Measurements from ENCODE around the gene SLC44A5.
"Not testable (repeated sequence)": the region's sequence is repeated elsewhere in the genome, so short reads cannot be mapped to it uniquely, and the experiment has no call there.

SLC44A5 gene

DNA sequence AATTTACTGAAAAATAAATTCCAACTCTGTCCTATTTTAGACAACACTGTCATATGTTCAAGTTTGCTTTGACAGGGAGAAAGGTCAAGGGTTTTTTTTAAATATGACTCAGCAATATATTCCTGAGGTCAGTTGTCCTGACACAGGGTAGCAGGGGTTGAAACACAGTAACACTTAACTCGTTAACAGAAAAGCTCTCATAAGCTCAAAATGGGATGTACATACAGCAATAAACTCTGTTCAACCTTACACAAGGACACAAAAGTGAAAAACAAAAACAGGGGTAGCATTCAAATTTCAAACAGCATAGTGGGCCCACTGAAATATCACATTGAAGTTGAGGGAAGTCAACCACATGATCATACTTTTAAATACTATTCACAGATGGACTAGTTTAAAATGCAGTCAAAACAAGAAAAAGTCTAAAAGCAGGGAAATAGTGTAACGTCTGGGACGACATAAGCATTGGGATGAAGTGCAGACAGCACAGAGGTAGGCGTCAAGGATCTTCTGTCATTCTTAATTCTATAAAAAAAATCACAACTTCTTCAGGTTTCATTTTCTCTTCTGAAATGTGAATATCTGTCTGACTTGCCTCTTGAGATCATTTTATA lies 89.9 kb downstream of the SLC44A5 start:
- Mint-ChIP-seq H3K36me3 (ENCODE audit: low read depth) (no peaks in the 10 kb centered on the region), H3K27me3 (ENCODE audit: low read depth) (no peaks in the 10 kb centered on the region), H3K4me1 (ENCODE audit: low read depth) (no peaks in the 10 kb centered on the region), H3K4me3 (no peak overlapping the region), H3K9me3 (no peaks in the 10 kb centered on the region), H3K27ac (no peak overlapping the region)

- Mint-ChIP-seq H3K4me3 (no peak overlapping the region), H3K27ac (no peak overlapping the region), H3K4me1 (ENCODE audit: low read depth) (no peaks in the 10 kb centered on the region), H3K27me3 (ENCODE audit: low read depth) (no peaks in the 10 kb centered on the region), H3K9me3 (no peaks in the 10 kb centered on the region), H3K36me3 (ENCODE audit: low read depth) (no peaks in the 10 kb centered on the region)
These were observed 91.1 kb downstream of the SLC44A5 start for GRCh38 chr1:75519651-75520427.

DNA sequence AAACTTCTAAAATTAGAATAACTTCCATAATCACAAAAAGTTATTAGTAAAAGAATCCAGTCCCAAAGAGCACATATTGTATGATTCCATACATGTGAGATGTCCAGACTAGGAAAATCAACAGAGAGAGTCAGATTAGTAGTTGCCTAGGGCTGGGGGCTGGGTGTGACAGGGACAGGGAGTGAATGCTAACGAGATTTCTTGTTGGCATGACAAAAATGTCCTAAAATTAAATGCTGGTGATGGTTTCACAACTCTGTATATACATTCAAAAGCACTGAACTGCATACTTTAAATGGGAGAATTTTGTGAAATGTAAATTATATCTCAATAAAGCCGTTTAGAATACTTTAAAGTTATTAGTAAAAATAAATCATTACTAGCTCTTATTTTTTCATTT lies 92.2 kb downstream of the SLC44A5 start:
- H3K36me3 Mint-ChIP-seq (ENCODE audit: low read depth) = no peaks in the 10 kb centered on the region
- H3K27ac Mint-ChIP-seq = no peak overlapping the region
- no peaks in the 10 kb centered on the region for H3K4me1 Mint-ChIP-seq (ENCODE audit: low read depth)
- H3K27me3 Mint-ChIP-seq (ENCODE audit: low read depth) = no peaks in the 10 kb centered on the region
- no peaks in the 10 kb centered on the region for H3K9me3 Mint-ChIP-seq
- H3K4me3 Mint-ChIP-seq = no peak overlapping the region

- Mint-ChIP-seq H3K36me3 (ENCODE audit: low read depth) (no peaks in the 10 kb centered on the region), H3K4me1 (ENCODE audit: low read depth) (no peaks in the 10 kb centered on the region), H3K27me3 (ENCODE audit: low read depth) (no peaks in the 10 kb centered on the region), H3K27ac (no peak overlapping the region), H3K9me3 (no peaks in the 10 kb centered on the region), H3K4me3 (no peak overlapping the region)
These were observed 96.6 kb downstream of the SLC44A5 start for GRCh38 chr1:75514270-75514669.

GRCh38 chr1:75506976-75507375 lies 103.9 kb downstream of the SLC44A5 start:
- Mint-ChIP-seq H3K9me3 (peaks cover 5% of the 10 kb centered on the region), H3K27ac (no peak overlapping the region), H3K27me3 (ENCODE audit: low read depth) (no peaks in the 10 kb centered on the region), H3K4me3 (no peak overlapping the region), H3K36me3 (ENCODE audit: low read depth) (no peaks in the 10 kb centered on the region), H3K4me1 (ENCODE audit: low read depth) (no peaks in the 10 kb centered on the region)

- H3K36me3 Mint-ChIP-seq (ENCODE audit: low read depth) = no peaks in the 10 kb centered on the region
- H3K4me3 Mint-ChIP-seq = no peak overlapping the region
- peaks cover 5% of the 10 kb centered on the region for H3K9me3 Mint-ChIP-seq
- no peaks in the 10 kb centered on the region for H3K4me1 Mint-ChIP-seq (ENCODE audit: low read depth)
- H3K27ac Mint-ChIP-seq = no peak overlapping the region
- H3K27me3 Mint-ChIP-seq (ENCODE audit: low read depth) = no peaks in the 10 kb centered on the region
These were observed 107.5 kb downstream of the SLC44A5 start for GRCh38 chr1:75503221-75503974.

GRCh38 chr1:75502776-75503175 lies 108.1 kb downstream of the SLC44A5 start:
- H3K4me1 Mint-ChIP-seq (ENCODE audit: low read depth) = no peaks in the 10 kb centered on the region
- H3K27ac Mint-ChIP-seq = no peak overlapping the region
- no peaks in the 10 kb centered on the region for H3K27me3 Mint-ChIP-seq (ENCODE audit: low read depth)
- no peaks in the 10 kb centered on the region for H3K36me3 Mint-ChIP-seq (ENCODE audit: low read depth)
- no peak overlapping the region for H3K4me3 Mint-ChIP-seq
- peaks cover 5% of the 10 kb centered on the region for H3K9me3 Mint-ChIP-seq

GRCh38 chr1:75501577-75502295 lies 109.2 kb downstream of the SLC44A5 start:
- Mint-ChIP-seq H3K27me3 (ENCODE audit: low read depth) (no peaks in the 10 kb centered on the region), H3K4me3 (no peak overlapping the region), H3K9me3 (peaks cover 5% of the 10 kb centered on the region), H3K36me3 (ENCODE audit: low read depth) (no peaks in the 10 kb centered on the region), H3K4me1 (ENCODE audit: low read depth) (no peaks in the 10 kb centered on the region), H3K27ac (no peak overlapping the region)

DNA sequence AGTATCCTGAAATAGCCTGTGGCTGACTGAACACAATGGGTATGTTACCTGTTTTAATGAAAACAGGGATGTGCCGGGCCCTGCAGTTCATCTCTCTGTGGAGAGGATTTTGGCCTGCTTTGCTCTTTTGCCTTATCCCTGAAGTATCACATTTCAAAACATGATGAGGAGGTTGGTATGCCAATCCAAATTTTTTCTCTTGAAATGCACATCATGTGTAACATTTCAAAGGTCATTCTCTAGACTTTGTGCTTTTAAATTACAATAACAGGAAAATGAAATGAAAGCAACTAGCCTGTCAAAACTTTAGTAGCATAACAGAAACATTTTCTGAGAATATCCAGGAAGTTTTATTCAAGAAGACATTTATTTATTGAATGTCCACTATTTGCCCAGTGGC lies 118.9 kb downstream of the SLC44A5 start:
- no peaks in the 10 kb centered on the region for H3K27me3 Mint-ChIP-seq (ENCODE audit: low read depth)
- H3K4me3 Mint-ChIP-seq = no peak overlapping the region
- no peaks in the 10 kb centered on the region for H3K36me3 Mint-ChIP-seq (ENCODE audit: low read depth)

GRCh38 chr1:75487399-75487798 lies 123.5 kb downstream of the SLC44A5 start:
- no peak overlapping the region for H3K4me3 Mint-ChIP-seq
- H3K27ac Mint-ChIP-seq = no peak overlapping the region

More for the DNA sequence above, 118.9 kb downstream of the SLC44A5 start:
- Mint-ChIP-seq H3K27ac (no peak overlapping the region), H3K4me1 (ENCODE audit: low read depth) (no peaks in the 10 kb centered on the region), H3K9me3 (no peaks in the 10 kb centered on the region)

GRCh38 chr1:75484789-75485188 lies 126.1 kb downstream of the SLC44A5 start:
- no peaks in the 10 kb centered on the region for H3K27me3 Mint-ChIP-seq (ENCODE audit: low read depth)
- no peaks in the 10 kb centered on the region for H3K36me3 Mint-ChIP-seq (ENCODE audit: low read depth)
- no peak overlapping the region for H3K27ac Mint-ChIP-seq
- no peaks in the 10 kb centered on the region for H3K4me1 Mint-ChIP-seq (ENCODE audit: low read depth)
- peaks cover 5% of the 10 kb centered on the region for H3K9me3 Mint-ChIP-seq
- no peak overlapping the region for H3K4me3 Mint-ChIP-seq

More at GRCh38 chr1:75487399-75487798, 123.5 kb downstream of the SLC44A5 start:
- Mint-ChIP-seq H3K4me1 (ENCODE audit: low read depth) (no peaks in the 10 kb centered on the region), H3K36me3 (ENCODE audit: low read depth) (no peaks in the 10 kb centered on the region), H3K9me3 (peaks cover 5% of the 10 kb centered on the region), H3K27me3 (ENCODE audit: low read depth) (no peaks in the 10 kb centered on the region)

GRCh38 chr1:75482951-75483350 lies 128.0 kb downstream of the SLC44A5 start:
- H3K4me3 Mint-ChIP-seq = no peak overlapping the region
- no peaks in the 10 kb centered on the region for H3K27me3 Mint-ChIP-seq (ENCODE audit: low read depth)
- no peak overlapping the region for H3K27ac Mint-ChIP-seq
- H3K36me3 Mint-ChIP-seq (ENCODE audit: low read depth) = no peaks in the 10 kb centered on the region
- no peaks in the 10 kb centered on the region for H3K4me1 Mint-ChIP-seq (ENCODE audit: low read depth)
- H3K9me3 Mint-ChIP-seq = peaks cover 5% of the 10 kb centered on the region

- H3K27me3 Mint-ChIP-seq (ENCODE audit: low read depth); H3K27ac Mint-ChIP-seq; H3K4me1 Mint-ChIP-seq (ENCODE audit: low read depth); H3K9me3 Mint-ChIP-seq; H3K36me3 Mint-ChIP-seq (ENCODE audit: low read depth); H3K4me3 Mint-ChIP-seq: not testable (repeated sequence)
These were observed 134.4 kb downstream of the SLC44A5 start for GRCh38 chr1:75476486-75476885.

DNA sequence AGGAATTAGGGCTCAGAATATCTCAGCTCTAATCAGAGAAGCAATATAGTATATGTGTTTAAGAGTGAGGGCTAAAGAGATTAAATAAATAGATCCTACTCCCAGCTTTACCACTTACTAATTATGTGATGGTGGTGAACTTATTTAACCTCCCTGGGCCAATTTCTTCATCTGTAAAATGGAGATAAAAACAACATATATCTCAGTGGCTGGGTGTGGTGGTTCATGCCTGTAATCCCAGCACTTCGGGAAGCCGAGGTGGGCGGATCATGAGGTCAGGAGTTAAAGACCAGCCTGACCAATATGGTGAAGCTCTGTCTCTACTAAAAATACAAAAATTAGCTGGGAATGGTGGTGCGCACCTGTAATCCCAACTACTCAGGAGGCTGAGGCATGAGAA lies 135.2 kb downstream of the SLC44A5 start:
- no peaks in the 10 kb centered on the region for H3K9me3 Mint-ChIP-seq
- no peak overlapping the region for H3K27ac Mint-ChIP-seq
- H3K27me3 Mint-ChIP-seq (ENCODE audit: low read depth) = no peaks in the 10 kb centered on the region
- H3K4me1 Mint-ChIP-seq (ENCODE audit: low read depth) = no peaks in the 10 kb centered on the region
- H3K4me3 Mint-ChIP-seq = no peak overlapping the region
- no peaks in the 10 kb centered on the region for H3K36me3 Mint-ChIP-seq (ENCODE audit: low read depth)

Measured in T-helper 1 cell treated with Interleukin-12 subunit alpha and Interleukin-12 subunit beta and Interleukin-4 antibody, amounts not matched to agents 30 μg/mL and 1 μg/mL, for 36 hours (primary cell).